Testis (tissue), 3 donors: ENCODE results near the gene CALD1. TPM values are rescaled to one million over a fixed set of nuclear protein-coding genes. Genes with fewer than 3 reads are reported as not detected.

Source experiments
- DNase-seq: peaks from one replicate; pipeline ENCODE4 v3.0.0-alpha.2; 2019
- H3K27ac ChIP-seq, 2 donors: fragments of 200-600 bp; sonication (generic); one replicate each; pipeline ENCODE4 v1.5.1; 2019
- H3K27me3 ChIP-seq: fragments of 200-600 bp; sonication (generic); one replicate; pipeline ENCODE4 v1.5.1; 2019
- H3K36me3 ChIP-seq: fragments of 200-600 bp; sonication (generic); one replicate; pipeline ENCODE4 v1.5.1; 2017; ENCODE audit warnings: low read depth; ENCODE audit errors: missing control alignments
- H3K4me1 ChIP-seq: fragments of 200-600 bp; sonication (generic); one replicate; pipeline ENCODE4 v1.5.1; 2019
- H3K4me3 ChIP-seq, 2 donors: fragments of 200-600 bp; sonication (generic); one replicate each; pipeline ENCODE4 v1.5.1; 2017 to 2019
- H3K9me3 ChIP-seq: fragments of 200-600 bp; sonication (generic); one replicate; pipeline ENCODE4 v1.5.1; 2017
- POLR2A ChIP-seq: fragments of 450-650 bp; IDR thresholded peaks from one replicate; pipeline ENCODE4 v1.6.1; 2017; ENCODE audit warnings: antibody characterized with exemption, mild to moderate bottlenecking, moderate library complexity
- WGBS, 2 donors: methylation state at CpG; one replicate each; pipeline ENCODE4 v1.1.5; 2018; 5-methylcytosine and 5-hydroxymethylcytosine counted together
- intact Hi-C: fragments of 100-400 bp; cut with DNase I; formaldehyde crosslinking; loops from one replicate; pipeline ENCODE4 v1.15.1; 2023; ENCODE audit warnings: low total_unique reads
- polyA plus RNA-seq: library from polyadenylated mRNA; stranded (reverse); fragments of 350-450 nt; fragmentation: Illumina TruSeq; extraction: RNeasy Lipid Tissue Mini Kit (QIAGEN cat#74804); gene quantifications from one replicate; pipeline ENCODE4 v1.2.3, GENCODE V29; 2014; ENCODE audit warnings: low read depth, low replicate concordance; ENCODE audit not compliant: insufficient read depth
- total RNA-seq, 2 donors: library from RNA; depleted of rRNA; stranded (reverse); fragments of >200 nt; gene quantifications; one replicate each; pipeline ENCODE4 v1.2.3, GENCODE V29; 2016
- TF ChIP-seq, protein P1 (sequence below), 3 experiments: fragments of 450-650 bp in 2 of 3; fragments of 200-600 bp in 1 of 3; sonication (generic) in 1 of 3; IDR thresholded peaks; one replicate each; pipeline ENCODE4 v1.5.1; 2016 to 2019; ENCODE audit warnings: antibody characterized with exemption in 3 of 3, mild to moderate bottlenecking in 2 of 3, moderate library complexity in 1 of 3

CALD1 gene
- total and polyA plus RNA-seq, 3 donors from 2014 or later: 103 to 153 (median 135) TPM

- no peak overlapping the region for H3K4me3 ChIP-seq
- H3K9me3 ChIP-seq: no peaks in the 10 kb centered on the region
- H3K27me3 ChIP-seq: no peaks in the 10 kb centered on the region
- DNase-seq: no peak
- WGBS, 2 donors: 52 to 67% methylated on average over 1 of the region's 1 CpG
- no peak overlapping the region for H3K27ac ChIP-seq
- TF ChIP-seq POLR2A: no peak
- TF ChIP-seq, protein P1, sequence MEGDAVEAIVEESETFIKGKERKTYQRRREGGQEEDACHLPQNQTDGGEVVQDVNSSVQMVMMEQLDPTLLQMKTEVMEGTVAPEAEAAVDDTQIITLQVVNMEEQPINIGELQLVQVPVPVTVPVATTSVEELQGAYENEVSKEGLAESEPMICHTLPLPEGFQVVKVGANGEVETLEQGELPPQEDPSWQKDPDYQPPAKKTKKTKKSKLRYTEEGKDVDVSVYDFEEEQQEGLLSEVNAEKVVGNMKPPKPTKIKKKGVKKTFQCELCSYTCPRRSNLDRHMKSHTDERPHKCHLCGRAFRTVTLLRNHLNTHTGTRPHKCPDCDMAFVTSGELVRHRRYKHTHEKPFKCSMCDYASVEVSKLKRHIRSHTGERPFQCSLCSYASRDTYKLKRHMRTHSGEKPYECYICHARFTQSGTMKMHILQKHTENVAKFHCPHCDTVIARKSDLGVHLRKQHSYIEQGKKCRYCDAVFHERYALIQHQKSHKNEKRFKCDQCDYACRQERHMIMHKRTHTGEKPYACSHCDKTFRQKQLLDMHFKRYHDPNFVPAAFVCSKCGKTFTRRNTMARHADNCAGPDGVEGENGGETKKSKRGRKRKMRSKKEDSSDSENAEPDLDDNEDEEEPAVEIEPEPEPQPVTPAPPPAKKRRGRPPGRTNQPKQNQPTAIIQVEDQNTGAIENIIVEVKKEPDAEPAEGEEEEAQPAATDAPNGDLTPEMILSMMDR (IDR thresholded peaks at IDR 0.05): no peak
- H3K36me3 ChIP-seq: no peaks in the 10 kb centered on the region
- H3K4me1 ChIP-seq: no peaks in the 10 kb centered on the region
- intact Hi-C loops: no loop called here
These were observed 152.1 kb downstream of the CALD1 start for GRCh38 chr7:134931487-134931886.

DNA sequence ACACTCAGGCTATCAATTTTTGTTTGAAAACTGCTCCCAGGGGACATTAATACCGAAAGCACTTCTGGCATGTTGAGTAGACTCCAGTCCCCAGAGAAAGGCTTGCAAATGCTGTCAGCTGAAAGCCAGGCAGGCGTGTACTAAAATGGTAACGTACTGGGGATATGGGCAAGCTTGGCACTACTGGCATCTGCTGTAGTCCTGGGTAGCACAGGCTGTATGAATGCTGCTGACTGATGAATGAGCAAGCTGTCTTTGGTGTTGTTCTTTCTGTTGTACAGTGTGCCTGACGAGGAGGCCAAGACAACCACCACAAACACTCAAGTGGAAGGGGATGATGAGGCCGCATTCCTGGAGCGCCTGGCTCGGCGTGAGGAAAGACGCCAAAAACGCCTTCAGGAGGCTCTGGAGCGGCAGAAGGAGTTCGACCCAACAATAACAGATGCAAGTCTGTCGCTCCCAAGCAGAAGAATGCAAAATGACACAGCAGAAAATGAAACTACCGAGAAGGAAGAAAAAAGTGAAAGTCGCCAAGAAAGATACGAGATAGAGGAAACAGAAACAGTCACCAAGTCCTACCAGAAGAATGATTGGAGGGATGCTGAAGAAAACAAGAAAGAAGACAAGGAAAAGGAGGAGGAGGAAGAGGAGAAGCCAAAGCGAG lies 153.4 kb downstream of the CALD1 start:
- TF ChIP-seq POLR2A: no peak
- TF ChIP-seq, protein P1 (IDR thresholded peaks at IDR 0.05): no peak
- Histone ChIP-seq H3K27ac (no peak overlapping the region), H3K27me3 (no peaks in the 10 kb centered on the region), H3K4me1 (no peaks in the 10 kb centered on the region), H3K36me3 (no peaks in the 10 kb centered on the region), H3K9me3 (no peaks in the 10 kb centered on the region), H3K4me3 (no peak overlapping the region)
- WGBS, 2 donors: 82 to 90% methylated on average over 16 to 17 of the region's 17 CpGs
- intact Hi-C loops: no loop called here
- no peak for DNase-seq

- intact Hi-C loops: no loop called here
- 83 to 93% methylated on average over 3 of the region's 3 CpGs for WGBS, 2 donors
- DNase-seq: no peak
- no peaks in the 10 kb centered on the region for H3K4me1 ChIP-seq
- TF ChIP-seq POLR2A: no peak
- TF ChIP-seq, protein P1 (IDR thresholded peaks at IDR 0.05): no peak
- no peak overlapping the region for H3K4me3 ChIP-seq
- H3K9me3 ChIP-seq: no peaks in the 10 kb centered on the region
- H3K27me3 ChIP-seq: no peaks in the 10 kb centered on the region
- H3K36me3 ChIP-seq: no peaks in the 10 kb centered on the region
- H3K27ac ChIP-seq: no peak overlapping the region
These were observed 154.1 kb downstream of the CALD1 start for GRCh38 chr7:134933460-134934068.

DNA sequence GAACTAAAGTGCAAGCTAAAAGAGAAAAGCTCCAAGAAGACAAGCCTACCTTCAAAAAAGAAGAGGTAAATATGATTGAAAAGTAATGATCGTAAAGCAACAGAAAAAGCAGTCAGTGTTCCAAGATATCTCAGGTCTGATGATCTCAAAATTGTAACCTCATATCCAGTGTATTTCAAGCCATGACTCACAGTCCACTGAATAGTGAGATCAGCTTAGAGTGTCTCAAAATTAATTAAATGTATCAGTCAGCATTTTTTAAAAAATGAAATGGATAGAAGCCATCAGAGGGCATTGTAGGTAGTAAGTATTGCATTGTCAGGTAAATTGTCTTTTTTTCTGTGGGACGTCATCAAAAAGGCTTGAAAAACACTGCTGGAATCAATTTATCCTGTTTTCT lies 156.3 kb downstream of the CALD1 start:
- no peaks in the 10 kb centered on the region for H3K4me1 ChIP-seq
- no peak for TF ChIP-seq POLR2A
- TF ChIP-seq, protein P1 (IDR thresholded peaks at IDR 0.05): no peak
- H3K27me3 ChIP-seq: no peaks in the 10 kb centered on the region
- no peaks in the 10 kb centered on the region for H3K36me3 ChIP-seq
- H3K4me3 ChIP-seq: no peak overlapping the region
- H3K27ac ChIP-seq: no peak overlapping the region
- H3K9me3 ChIP-seq: no peaks in the 10 kb centered on the region
- 80 to 90% methylated on average over 2 of the region's 2 CpGs for WGBS, 2 donors
- DNase-seq: no peak
- intact Hi-C loops: no loop called here
